GM23338 (cell line): Measurements from ENCODE around the gene MOB3B. TPM values are rescaled to one million over a fixed set of nuclear protein-coding genes. Genes with fewer than 3 reads are reported as not detected.

Experiments used
- ATAC-seq: fragments of 200-7000 bp; cut with Tn5 transposase; 3 replicates; pipeline ENCODE4 v1.9.1; 2020
- DNase-seq: peaks from one replicate; pipeline ENCODE4 v3.0.0-alpha.2; 2015; ENCODE audit warnings: low spot score
- H2AFZ ChIP-seq: fragments of 200-600 bp; sonication (generic); 2 replicates; pipeline ENCODE4 v1.8.0; 2016; ENCODE audit warnings: antibody characterized with exemption, mild to moderate bottlenecking, moderate library complexity
- H3F3A ChIP-seq: fragments of 200-600 bp; sonication (generic); replicated peaks from 2 replicates; pipeline ENCODE4 v1.8.0; 2017; ENCODE audit warnings: antibody characterized with exemption, mixed run types, low read depth
- H3K27ac ChIP-seq: fragments of 200-600 bp; sonication (generic); 2 replicates; pipeline ENCODE4 v1.6.1; 2016; ENCODE audit warnings: low read depth
- H3K27me3 ChIP-seq: fragments of 200-600 bp; sonication (generic); 2 replicates; pipeline ENCODE4 v1.8.0; 2016; ENCODE audit warnings: mild to moderate bottlenecking, mixed run types, moderate library complexity; ENCODE audit not compliant: insufficient read depth
- H3K36me3 ChIP-seq: fragments of 200-600 bp; sonication (generic); 2 replicates; pipeline ENCODE4 v1.8.0; 2016; ENCODE audit warnings: mild to moderate bottlenecking; ENCODE audit not compliant: insufficient read depth
- H3K4me1 ChIP-seq: fragments of 200-600 bp; sonication (generic); 2 replicates; pipeline ENCODE4 v1.8.0; 2016; ENCODE audit warnings: mild to moderate bottlenecking, moderate library complexity; ENCODE audit not compliant: insufficient read depth
- H3K4me2 ChIP-seq: fragments of 200-600 bp; sonication (generic); 2 replicates; pipeline ENCODE4 v1.7.1; 2017; ENCODE audit warnings: mixed run types
- H3K4me3 ChIP-seq: fragments of 200-600 bp; sonication (generic); 2 replicates; pipeline ENCODE4 v1.6.1; 2016; ENCODE audit warnings: mixed run types
- H3K79me2 ChIP-seq: fragments of 200-600 bp; sonication (generic); replicated peaks from 2 replicates; pipeline ENCODE4 v1.8.0; 2017; ENCODE audit warnings: mild to moderate bottlenecking; ENCODE audit not compliant: insufficient read depth
- H3K9me2 ChIP-seq: fragments of 200-600 bp; sonication (generic); 2 replicates; pipeline ENCODE4 v1.8.0; 2017; ENCODE audit not compliant: insufficient read depth
- H4K20me1 ChIP-seq: fragments of 200-600 bp; sonication (generic); replicated peaks from 2 replicates; pipeline ENCODE4 v1.8.0; 2017; ENCODE audit warnings: mild to moderate bottlenecking; ENCODE audit not compliant: insufficient read depth
- H3K27ac Mint-ChIP-seq: 2 replicates; pipeline ENCODE4 v1.8.0; 2020; ENCODE audit warnings: inconsistent platforms, mild to moderate bottlenecking, moderate library complexity, mixed read lengths
- H3K27me3 Mint-ChIP-seq: 3 replicates; pipeline ENCODE4 v1.8.0; 2022; ENCODE audit warnings: low read depth, mild to moderate bottlenecking, moderate library complexity, mixed read lengths, inconsistent platforms; ENCODE audit not compliant: insufficient read depth, poor library complexity
- H3K36me3 Mint-ChIP-seq: 3 replicates; pipeline ENCODE4 v1.8.0; 2021; ENCODE audit warnings: low read depth, mild to moderate bottlenecking, inconsistent platforms, moderate library complexity, mixed read lengths
- H3K4me1 Mint-ChIP-seq: 3 replicates; pipeline ENCODE4 v1.8.0; 2020; ENCODE audit warnings: mild to moderate bottlenecking, inconsistent platforms, mixed read lengths
- H3K4me3 Mint-ChIP-seq: 3 replicates; pipeline ENCODE4 v1.8.0; 2021; ENCODE audit warnings: moderate library complexity, mild to moderate bottlenecking, inconsistent platforms, mixed read lengths
- H3K9me3 Mint-ChIP-seq: 3 replicates; pipeline ENCODE4 v1.8.0; 2020; ENCODE audit warnings: moderate library complexity, mild to moderate bottlenecking, inconsistent platforms, mixed read lengths
- CREB1 ChIP-seq: fragments of 250-450 bp; sonication (Bioruptor Pico); IDR thresholded peaks from 2 replicates; pipeline ENCODE4 v1.5.0; 2020; ENCODE audit warnings: low read depth, mild to moderate bottlenecking, moderate library complexity
- CTCF ChIP-seq, 2 experiments: fragments of 200-600 bp in 1 of 2; sonication (generic) in 1 of 2; conservative IDR thresholded peaks; 2 replicates each; pipeline versions ENCODE4 v1.5.1 to v1.6.1; 2016 to 2017; ENCODE audit warnings: antibody characterized with exemption in 2 of 2, low read depth in 2 of 2, mild to moderate bottlenecking in 2 of 2, moderate library complexity in 1 of 2
- ETS1 ChIP-seq: IDR thresholded peaks from 2 replicates; pipeline ENCODE4 v1.6.1; 2016; ENCODE audit warnings: antibody characterized with exemption
- EZH2 ChIP-seq: fragments of 200-600 bp; sonication (generic); IDR thresholded peaks from one replicate; pipeline ENCODE4 v1.8.0; 2017; ENCODE audit warnings: antibody characterized with exemption, mild to moderate bottlenecking, low read depth; ENCODE audit not compliant: unreplicated experiment
- EZH2phosphoT487 ChIP-seq: fragments of 200-600 bp; sonication (generic); IDR thresholded peaks from one replicate; pipeline ENCODE4 v1.8.1; 2018; ENCODE audit warnings: antibody characterized with exemption; ENCODE audit not compliant: unreplicated experiment
- NANOG ChIP-seq: IDR thresholded peaks from 2 replicates; pipeline ENCODE4 v1.6.1; 2016; ENCODE audit warnings: antibody characterized with exemption, borderline replicate concordance
- POLR2AphosphoS5 ChIP-seq: IDR thresholded peaks from 2 replicates; pipeline ENCODE4 v1.6.1; 2016; ENCODE audit warnings: antibody characterized with exemption, low read depth
- REST ChIP-seq: IDR thresholded peaks from one replicate; pipeline ENCODE4 v1.6.1; 2018; ENCODE audit warnings: antibody characterized with exemption; ENCODE audit not compliant: unreplicated experiment
- STAT1 ChIP-seq: IDR thresholded peaks from one replicate; pipeline ENCODE4 v1.6.1; 2016; ENCODE audit warnings: antibody characterized with exemption; ENCODE audit not compliant: unreplicated experiment
- ZNF114 ChIP-seq: fragments of 250-450 bp; sonication (Bioruptor Pico); IDR thresholded peaks from 2 replicates; pipeline ENCODE4 v1.5.0; 2020; ENCODE audit warnings: mild to moderate bottlenecking, moderate library complexity
- polyA plus RNA-seq: library from polyadenylated mRNA; unstranded; fragments of >200 nt; fragmentation: Nextera tagmentation; extraction: Ambion mirVana; gene quantifications from 2 replicates; pipeline ENCODE4 v1.2.1, GENCODE V29; 2016
- total RNA-seq: library from RNA; depleted of rRNA; stranded (reverse); fragments of >200 nt; shearing (Covaris generic); gene quantifications from 2 replicates; pipeline ENCODE4 v1.2.3, GENCODE V29; 2014

MOB3B gene
- total and polyA plus RNA-seq, 2 experiments from 2014 or later: 7.6 to 12.1 TPM

DNA sequence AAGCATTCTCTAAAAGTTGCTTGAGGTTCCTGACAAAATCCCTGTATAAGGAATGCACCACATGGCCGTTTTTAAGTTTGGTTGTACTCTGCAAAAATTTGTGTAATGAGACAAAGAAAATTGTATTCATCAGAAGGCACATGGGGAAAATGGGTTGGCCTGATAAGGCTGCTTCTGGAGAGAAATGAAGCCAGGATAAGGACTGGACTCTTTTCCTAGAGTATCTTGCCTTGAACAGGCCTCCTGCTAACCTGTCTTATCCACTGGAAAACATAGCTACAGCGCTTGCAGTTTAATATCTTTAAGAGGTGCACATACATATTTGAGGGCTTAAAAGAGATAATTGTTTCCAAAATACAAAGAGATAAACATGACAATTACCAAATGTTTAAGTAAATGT, 46.9 kb downstream of the MOB3B start (continued):
- no peak for TF ChIP-seq CTCF (conservative IDR thresholded peaks at IDR 0.05; ENCODE audit: low read depth in 2 of 2)

GRCh38 chr9:27478322-27478721, 51.3 kb downstream of the MOB3B start:
- Histone ChIP-seq H3K36me3 (peaks cover 3% of the 10 kb centered on the region; the same call in 1 of the 2 replicates), H3K27ac (no peak overlapping the region), H3K27me3 (no peaks in the 10 kb centered on the region), H3K4me3 (no peak overlapping the region), H3K4me2 (no peak overlapping the region), H3K4me1 (no peaks in the 10 kb centered on the region; the same call in 1 of the 2 replicates), H3F3A (no peaks in the 10 kb centered on the region), H4K20me1 (no peaks in the 10 kb centered on the region), H3K79me2 (no peaks in the 10 kb centered on the region; the same call in 1 of the 2 replicates), H2AFZ (no peak overlapping the region), H3K9me2 (no peaks in the 10 kb centered on the region)
- H3K9me3 Mint-ChIP-seq: peaks cover 20% of the 10 kb centered on the region
- H3K27me3 Mint-ChIP-seq: no peaks in the 10 kb centered on the region
- H3K4me1 Mint-ChIP-seq: peaks cover 10% of the 10 kb centered on the region
- no peak overlapping the region for H3K4me3 Mint-ChIP-seq
- peaks cover 50% of the 10 kb centered on the region for H3K36me3 Mint-ChIP-seq
- no peak for DNase-seq
- ATAC-seq: no peak
- H3K27ac Mint-ChIP-seq: no peak overlapping the region
- TF ChIP-seq ZNF114 (no peak), NANOG (no peak), EZH2phosphoT487 (no peak), CTCF (conservative IDR thresholded peaks at IDR 0.05; ENCODE audit: low read depth in 2 of 2) (no peak), CREB1 (CRISPR knock-in tag) (no peak), STAT1 (no peak), REST (no peak), ETS1 (no peak), EZH2 (no peak), POLR2AphosphoS5 (no peak)
